Endothelial cell of umbilical vein (primary cell): ENCODE data around the gene CLDN11.
A peak's percentile ranks its signal among the peaks of the same experiment; 100 is the strongest.

Experiments used
- CTCF ChIP-seq, 2 donors: IDR thresholded peaks; 1 replicate in 1 of 2; 2 replicates in 1 of 2; pipeline ENCODE4 v1.5.1; 2011; ENCODE audit warnings: low read length in 2 of 2, mild to moderate bottlenecking in 2 of 2, moderate library complexity in 2 of 2, control low read depth in 1 of 2, inconsistent platforms in 1 of 2, low read depth in 1 of 2; ENCODE audit not compliant: insufficient read depth in 1 of 2; ENCODE audit errors: extremely low read depth in 1 of 2
- EZH2 ChIP-seq: IDR thresholded peaks from 2 replicates; pipeline ENCODE4 v1.6.1; 2012; ENCODE audit warnings: borderline replicate concordance, low read depth, mild to moderate bottlenecking, moderate library complexity, low read length, inconsistent platforms; ENCODE audit not compliant: severe bottlenecking
- FOS ChIP-seq: IDR thresholded peaks from 2 replicates; pipeline ENCODE4 v1.6.1; 2011; ENCODE audit warnings: mild to moderate bottlenecking, low read length, moderate library complexity, borderline replicate concordance; ENCODE audit not compliant: insufficient read depth
- GATA2 ChIP-seq: IDR thresholded peaks from 2 replicates; pipeline ENCODE4 v1.7.0; 2011; ENCODE audit warnings: low read depth, mild to moderate bottlenecking, moderate library complexity, mixed read lengths, low read length; ENCODE audit not compliant: insufficient read length, insufficient read depth
- JUN ChIP-seq: IDR thresholded peaks from 2 replicates; pipeline ENCODE4 v1.6.1; 2011; ENCODE audit warnings: borderline replicate concordance, low read depth; ENCODE audit not compliant: insufficient read length, insufficient read depth
- MAX ChIP-seq: IDR thresholded peaks from 2 replicates; pipeline ENCODE4 v1.6.1; 2011; ENCODE audit not compliant: insufficient read depth, insufficient read length
- MYC ChIP-seq: IDR thresholded peaks from one replicate; pipeline ENCODE4 v1.6.1; 2011; ENCODE audit warnings: mild to moderate bottlenecking, low read depth, low read length
- POLR2A ChIP-seq: IDR thresholded peaks from 2 replicates; pipeline ENCODE4 v1.6.1; 2012; ENCODE audit warnings: low read depth, mild to moderate bottlenecking, control low read depth, low read length
- POLR2AphosphoS5 ChIP-seq: IDR thresholded peaks from 2 replicates; pipeline ENCODE4 v1.6.1; 2012; ENCODE audit warnings: low read depth, mild to moderate bottlenecking, control low read depth, low read length, moderate library complexity; ENCODE audit not compliant: insufficient read depth

GRCh38 chr3:170483485-170484262 is 65.0 kb downstream of the CLDN11 start:
- TF ChIP-seq JUN (no peak), EZH2 (no peak), CTCF (IDR thresholded peaks at IDR 0.05; ENCODE audit: extremely low read depth in 1 of 2, insufficient read depth in 1 of 2, low read depth in 1 of 2, low read length in 2 of 2) (peak in 1 of 2 donors; percentile 32), POLR2A (no peak), MAX (no peak), MYC (no peak), POLR2AphosphoS5 (no peak), GATA2 (no peak), FOS (no peak)
